GM12878 (cell line): Measurements from ENCODE around the gene FDXR. TPM values are rescaled to one million over a fixed set of nuclear protein-coding genes. Genes with fewer than 3 reads are reported as not detected.

ENCODE experiments used
- ATAC-seq: fragments of 200-7000 bp; cut with Tn5 transposase; 3 replicates; pipeline ENCODE4 v1.9.1; 2020; ENCODE audit warnings: mild to moderate bottlenecking, moderate library complexity
- BruUV-seq: library from RNA; stranded (reverse); fragments of 400-500 nt; replicated peaks from 2 replicates; lab custom pipeline; 2021; lab: Mats Ljungman, UMichigan
- CTCF ChIA-PET: fragments of 300-600 bp; sonication (Branson Sonifier 250); formaldehyde crosslinking; extraction: SDS; loops from one replicate; lab custom pipeline; 2021; ENCODE audit warnings: inconsistent platforms; lab: Yijun Ruan, JAX
- POLR2A ChIA-PET: fragments of 350-600 bp; formaldehyde crosslinking; extraction: SDS; loops from one replicate; lab custom pipeline; 2021; ENCODE audit warnings: inconsistent platforms; lab: Charles Lee
- RAD21 ChIA-PET: fragments of 300-600 bp; sonication (Branson Sonifier 250); formaldehyde crosslinking; loops from one replicate; lab custom pipeline; 2023; ENCODE audit warnings: antibody characterized with exemption; ENCODE audit not compliant: unreplicated experiment; lab: Charles Lee
- SMC1A ChIA-PET: fragments of 300-600 bp; sonication (Branson Sonifier 250); formaldehyde crosslinking; loops from one replicate; lab custom pipeline; 2023; ENCODE audit not compliant: unreplicated experiment, uncharacterized antibody; lab: Charles Lee
- DNase-seq: peaks from one replicate; pipeline ENCODE4 v3.0.0-alpha.2; 2011; ENCODE audit warnings: low read depth, low spot score
- FAIRE-seq: peaks from 3 replicates; lab custom pipeline; 2011; peaks lifted over from hg19 to GRCh38; lab: Jason Lieb, UNC
- H2AFZ ChIP-seq: 2 replicates; pipeline ENCODE4 v1.6.0; 2011; ENCODE audit warnings: low read depth, low read length, control low read depth; ENCODE audit not compliant: control insufficient read depth
- H3K27ac ChIP-seq: 2 replicates; pipeline ENCODE4 v1.5.1; 2011; ENCODE audit warnings: control low read depth; ENCODE audit not compliant: control insufficient read depth, insufficient read depth
- H3K27me3 ChIP-seq, 2 experiments: replicated peaks in 1 of 2; 2 replicates each; pipeline versions ENCODE4 v1.6.0 to v1.6.1; 2011; ENCODE audit warnings: low read length in 1 of 2; ENCODE audit not compliant: control insufficient read depth in 2 of 2, insufficient read depth in 2 of 2
- H3K36me3 ChIP-seq, 2 experiments: 2 replicates each; pipeline ENCODE4 v1.5.1; 2011; ENCODE audit warnings: low read length in 1 of 2; ENCODE audit not compliant: control insufficient read depth in 2 of 2, insufficient read depth in 2 of 2
- H3K4me1 ChIP-seq: 2 replicates; pipeline ENCODE4 v1.6.1; 2011; ENCODE audit warnings: mild to moderate bottlenecking, low read length, moderate library complexity, mixed read lengths; ENCODE audit not compliant: control insufficient read depth, insufficient read depth
- H3K4me2 ChIP-seq: 2 replicates; pipeline ENCODE4 v1.6.0; 2011; ENCODE audit warnings: control low read depth; ENCODE audit not compliant: control insufficient read depth, insufficient read depth
- H3K4me3 ChIP-seq: fragments of 200-600 bp; sonication (generic); 2 replicates; pipeline ENCODE4 v1.5.1; 2016
- H3K79me2 ChIP-seq: 2 replicates; pipeline ENCODE4 v1.6.0; 2011; ENCODE audit warnings: low read length; ENCODE audit not compliant: control insufficient read depth, insufficient read depth
- H3K9ac ChIP-seq: 2 replicates; pipeline ENCODE4 v1.8.0; 2011; ENCODE audit warnings: low read length, control low read depth, mixed read lengths; ENCODE audit not compliant: control insufficient read depth, insufficient read depth
- H3K9me3 ChIP-seq: replicated peaks from 3 replicates; pipeline ENCODE4 v1.5.1; 2011; ENCODE audit warnings: mild to moderate bottlenecking, low read length; ENCODE audit not compliant: control insufficient read depth, insufficient read depth
- H4K20me1 ChIP-seq: 2 replicates; pipeline ENCODE4 v1.6.0; 2011; ENCODE audit not compliant: control insufficient read depth, insufficient read depth
- CEBPZ ChIP-seq: fragments of 150-350 bp; IDR thresholded peaks from 2 replicates; pipeline ENCODE4 v1.6.1; 2016; ENCODE audit warnings: low read depth, low read length
- WGBS: methylation state at CpG from one replicate; pipeline ENCODE4 v1.1.6; 2016; ENCODE audit warnings: low lambda C conversion rate; ENCODE audit not compliant: insufficient replicate concordance, insufficient coverage; ENCODE audit errors: missing lambda C conversion rate; 5-methylcytosine and 5-hydroxymethylcytosine counted together
- in situ Hi-C: fragments of 300-500 bp; cut with MboI; formaldehyde crosslinking; loops from 9 replicates; pipeline ENCODE4 v1.14.3; 2018; ENCODE audit warnings: mixed read lengths
- intact Hi-C: fragments of 100-400 bp; cut with micrococcal nuclease; formaldehyde crosslinking; loops from one replicate; pipeline ENCODE4 v1.14.2; 2022; ENCODE audit not compliant: unreplicated experiment
- polyA plus RNA-seq, 11 experiments: library from polyadenylated mRNA; depleted of rRNA in 4 of 11; unstranded in 6 of 11; stranded (reverse) in 5 of 11; fragments of >200 nt; fragmentation: Nextera tagmentation in 4 of 11; fragmentation: Illumina TruSeq in 1 of 11; extraction: Ambion mirVana in 4 of 11; extraction: Trizol in 1 of 11; gene quantifications; 1 replicate in 1 of 11; 2 replicates in 10 of 11; pipeline versions ENCODE4 v1.2.1 to v1.2.3, GENCODE V29; 2011 to 2016; ENCODE audit warnings: inconsistent platforms in 2 of 11, missing spikeins in 2 of 11, low read depth in 1 of 11
- total RNA-seq, 4 experiments: library from RNA; depleted of rRNA in 3 of 4; stranded (reverse); fragments of >200 nt in 3 of 4; fragmentation: Illumina TruSeq in 1 of 4; extraction: Trizol in 1 of 4; gene quantifications; 2 replicates each; pipeline versions ENCODE4 v1.2.1 to v1.2.3, GENCODE V29; 2013 to 2021

Gene FDXR
- total and polyA plus RNA-seq, 10 of the 15 experiments (the other 5 are each of a cell fraction or from before 2014, with no cell fraction given): 0.85 to 162 (median 48.2) TPM

GRCh38 chr17:74921026-74921681 is 48.4 kb upstream of the FDXR start:
- DNase-seq (no peak), FAIRE-seq (no peak), ATAC-seq (no peak)
- no TSS peak for BruUV-seq
- ChIA-PET POLR2A (interaction anchor here (0.7 kb wide), 1 partner anchor 47 kb away, joined by 3 read pairs; no protein-coding TSS in a partner anchor), SMC1A (interaction anchor here (1.5 to 3.0 kb wide), 2 partner anchors 36 to 40 kb away, joined by 5 to 10 read pairs; no protein-coding TSS in a partner anchor), CTCF (interaction anchor here (12.6 kb wide), 1 partner anchor 36 kb away, joined by 274 read pairs; no protein-coding TSS in a partner anchor), RAD21 (interaction anchor here (0.7 to 8.1 kb wide), 3 partner anchors 36 to 279 kb away, joined by 4 to 73 read pairs (median 4); no protein-coding TSS in a partner anchor)
- H3K27me3 ChIP-seq: peaks cover 11 to 16% of the 10 kb centered on the region in 2 experiments
- intact Hi-C loops: no loop called here
- TF ChIP-seq CEBPZ: no peak
- no peaks in the 10 kb centered on the region for H3K9me3 ChIP-seq
- H3K4me2 ChIP-seq: no peak overlapping the region
- H3K36me3 ChIP-seq: no peaks in the 10 kb centered on the region
- no peaks in the 10 kb centered on the region for H4K20me1 ChIP-seq
- WGBS: 29% methylated on average over 16 of the region's 19 CpGs
- H3K27ac ChIP-seq: no peak overlapping the region
- H3K79me2 ChIP-seq: no peaks in the 10 kb centered on the region
- in situ Hi-C loops: loop anchor here (5.0 kb wide), 1 partner anchor 36 kb away; no protein-coding TSS in a partner anchor
- no peak overlapping the region for H3K4me3 ChIP-seq
- H3K4me1 ChIP-seq: no peaks in the 10 kb centered on the region
- no peak overlapping the region for H2AFZ ChIP-seq
- no peak overlapping the region for H3K9ac ChIP-seq
